OCI-LY7 (cell line): Measurements from ENCODE around the gene DENND1A. TPM values are rescaled to one million over a fixed set of nuclear protein-coding genes. Genes with fewer than 3 reads are reported as not detected.

Experiments
- BruUV-seq: library from RNA; stranded (reverse); fragments of 400-500 nt; replicated peaks from 2 replicates; lab custom pipeline; 2021; lab: Mats Ljungman, UMichigan
- CTCF ChIA-PET: fragments of 300-600 bp; sonication (Branson Sonifier 250); formaldehyde crosslinking; loops from one replicate; lab custom pipeline; 2022; ENCODE audit warnings: antibody characterized with exemption; ENCODE audit not compliant: unreplicated experiment; lab: Charles Lee
- POLR2A ChIA-PET: fragments of 300-600 bp; sonication (Branson Sonifier 250); formaldehyde crosslinking; loops from one replicate; lab custom pipeline; 2022; ENCODE audit warnings: antibody characterized with exemption; lab: Charles Lee
- DNase-seq: peaks from one replicate; pipeline ENCODE4 v3.0.0-alpha.2; 2015; ENCODE audit warnings: low spot score
- H2AFZ ChIP-seq: fragments of 200-600 bp; sonication (generic), shearing (Covaris generic); 2 replicates; pipeline ENCODE4 v1.6.1; 2014; ENCODE audit warnings: mild to moderate bottlenecking, antibody characterized with exemption, low read length, moderate library complexity
- H3K27ac ChIP-seq: fragments of 200-600 bp; sonication (generic); 2 replicates; pipeline ENCODE4 v1.5.1; 2014; ENCODE audit warnings: mixed run types, low read depth, mild to moderate bottlenecking, moderate library complexity, low read length, inconsistent platforms; ENCODE audit not compliant: poor library complexity, severe bottlenecking
- H3K36me3 ChIP-seq: fragments of 200-600 bp; sonication (generic); 2 replicates; pipeline ENCODE4 v1.6.1; 2014; ENCODE audit warnings: mild to moderate bottlenecking, antibody characterized with exemption, low read length, moderate library complexity, mixed read lengths; ENCODE audit not compliant: insufficient read depth
- H3K4me1 ChIP-seq: fragments of 200-600 bp; sonication (generic); 2 replicates; pipeline ENCODE4 v1.5.1; 2014; ENCODE audit warnings: mild to moderate bottlenecking, low read length; ENCODE audit not compliant: insufficient read depth, poor library complexity, severe bottlenecking
- H3K4me2 ChIP-seq: fragments of 200-600 bp; sonication (generic); 2 replicates; pipeline ENCODE4 v1.6.1; 2014; ENCODE audit warnings: mild to moderate bottlenecking, low read length
- H3K4me3 ChIP-seq: fragments of 200-600 bp; sonication (generic); 2 replicates; pipeline ENCODE4 v1.5.1; 2014; ENCODE audit warnings: mild to moderate bottlenecking, low read depth, low read length; ENCODE audit not compliant: poor library complexity, severe bottlenecking
- H3K79me2 ChIP-seq: fragments of 200-600 bp; sonication (generic); 2 replicates; pipeline ENCODE4 v1.6.1; 2016; ENCODE audit warnings: low read depth, mild to moderate bottlenecking, low read length, moderate library complexity, mixed read lengths; ENCODE audit not compliant: insufficient read depth
- H3K9me2 ChIP-seq: fragments of 200-600 bp; sonication (generic); 2 replicates; pipeline ENCODE4 v1.6.1; 2016; ENCODE audit warnings: mild to moderate bottlenecking, low read length, mixed read lengths; ENCODE audit not compliant: insufficient read depth
- H3K9me3 ChIP-seq: fragments of 200-600 bp; sonication (generic); 2 replicates; pipeline ENCODE4 v1.6.1; 2014; ENCODE audit warnings: mild to moderate bottlenecking, mixed run types, low read length, mixed read lengths
- H4K20me1 ChIP-seq: fragments of 200-600 bp; sonication (generic); 2 replicates; pipeline ENCODE4 v1.6.1; 2014; ENCODE audit warnings: mild to moderate bottlenecking, antibody characterized with exemption, low read length, moderate library complexity, mixed read lengths; ENCODE audit not compliant: insufficient read depth
- EZH2phosphoT487 ChIP-seq: fragments of 200-600 bp; sonication (generic); IDR thresholded peaks from 2 replicates; pipeline ENCODE4 v1.6.1; 2018; ENCODE audit warnings: low read depth, borderline replicate concordance, mild to moderate bottlenecking, mixed run types, antibody characterized with exemption, low read length, moderate library complexity, mixed read lengths
- intact Hi-C: fragments of 100-400 bp; cut with micrococcal nuclease; formaldehyde crosslinking; loops from one replicate; pipeline ENCODE4 v1.10.0; 2022; ENCODE audit not compliant: unreplicated experiment
- total RNA-seq, 2 experiments: library from RNA; depleted of rRNA in 1 of 2; stranded (reverse); fragments of >200 nt in 1 of 2; shearing (Covaris generic) in 1 of 2; gene quantifications; 2 replicates each; pipeline ENCODE4 v1.2.3, GENCODE V29; 2014 to 2022
- TF ChIP-seq, protein P1 (sequence below): fragments of 200-600 bp; sonication (generic); conservative IDR thresholded peaks from 2 replicates; pipeline ENCODE4 v1.5.1; 2014; ENCODE audit warnings: mild to moderate bottlenecking, antibody characterized with exemption, low read length, moderate library complexity, mixed read lengths

DENND1A gene
- total RNA-seq, 2 experiments from 2014 or later = 17.9 to 36.3 TPM

- Histone ChIP-seq H3K4me1 (no peaks in the 10 kb centered on the region), H2AFZ (no peak overlapping the region), H3K79me2 (no peaks in the 10 kb centered on the region), H3K4me3 (no peak overlapping the region), H4K20me1 (no peaks in the 10 kb centered on the region), H3K36me3 (no peaks in the 10 kb centered on the region), H3K27ac (no peak overlapping the region), H3K9me2 (no peaks in the 10 kb centered on the region), H3K4me2 (no peak overlapping the region), H3K9me3 (no peaks in the 10 kb centered on the region)
- no peak for TF ChIP-seq EZH2phosphoT487
- TF ChIP-seq, protein P1, sequence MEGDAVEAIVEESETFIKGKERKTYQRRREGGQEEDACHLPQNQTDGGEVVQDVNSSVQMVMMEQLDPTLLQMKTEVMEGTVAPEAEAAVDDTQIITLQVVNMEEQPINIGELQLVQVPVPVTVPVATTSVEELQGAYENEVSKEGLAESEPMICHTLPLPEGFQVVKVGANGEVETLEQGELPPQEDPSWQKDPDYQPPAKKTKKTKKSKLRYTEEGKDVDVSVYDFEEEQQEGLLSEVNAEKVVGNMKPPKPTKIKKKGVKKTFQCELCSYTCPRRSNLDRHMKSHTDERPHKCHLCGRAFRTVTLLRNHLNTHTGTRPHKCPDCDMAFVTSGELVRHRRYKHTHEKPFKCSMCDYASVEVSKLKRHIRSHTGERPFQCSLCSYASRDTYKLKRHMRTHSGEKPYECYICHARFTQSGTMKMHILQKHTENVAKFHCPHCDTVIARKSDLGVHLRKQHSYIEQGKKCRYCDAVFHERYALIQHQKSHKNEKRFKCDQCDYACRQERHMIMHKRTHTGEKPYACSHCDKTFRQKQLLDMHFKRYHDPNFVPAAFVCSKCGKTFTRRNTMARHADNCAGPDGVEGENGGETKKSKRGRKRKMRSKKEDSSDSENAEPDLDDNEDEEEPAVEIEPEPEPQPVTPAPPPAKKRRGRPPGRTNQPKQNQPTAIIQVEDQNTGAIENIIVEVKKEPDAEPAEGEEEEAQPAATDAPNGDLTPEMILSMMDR = no peak
- CTCF ChIA-PET = no interaction called here
- POLR2A ChIA-PET = interaction anchor here (0.8 to 1.7 kb wide), 3 partner anchors 10 to 14 kb away, joined by 3 to 8 read pairs (median 5); no protein-coding TSS in a partner anchor
- intact Hi-C loops = no loop called here
- BruUV-seq = no TSS peak
- no peak for DNase-seq
These were observed 167.9 kb downstream of the DENND1A start for GRCh38 chr9:123761905-123762605.

GRCh38 chr9:123757960-123758359 is 172.0 kb downstream of the DENND1A start:
- BruUV-seq = no TSS peak
- intact Hi-C loops = no loop called here
- no peak overlapping the region for H3K4me3 ChIP-seq
- H4K20me1 ChIP-seq = no peaks in the 10 kb centered on the region
- no peaks in the 10 kb centered on the region for H3K36me3 ChIP-seq
- H3K4me2 ChIP-seq = no peak overlapping the region
- H3K27ac ChIP-seq = no peak overlapping the region
- ChIA-PET POLR2A (interaction anchor here (0.6 kb wide), 1 partner anchor 1369 kb away, joined by 9 read pairs; no protein-coding TSS in a partner anchor), CTCF (interaction anchor here (0.5 kb wide), 1 partner anchor 22 kb away, joined by 3 read pairs; no protein-coding TSS in a partner anchor)
- no peaks in the 10 kb centered on the region for H3K79me2 ChIP-seq
- H3K9me2 ChIP-seq = no peaks in the 10 kb centered on the region
- TF ChIP-seq, protein P1 = no peak
- no peak for TF ChIP-seq EZH2phosphoT487
- DNase-seq = no peak
- H3K4me1 ChIP-seq = no peaks in the 10 kb centered on the region
- H2AFZ ChIP-seq = no peak overlapping the region
- H3K9me3 ChIP-seq = no peaks in the 10 kb centered on the region

DNA sequence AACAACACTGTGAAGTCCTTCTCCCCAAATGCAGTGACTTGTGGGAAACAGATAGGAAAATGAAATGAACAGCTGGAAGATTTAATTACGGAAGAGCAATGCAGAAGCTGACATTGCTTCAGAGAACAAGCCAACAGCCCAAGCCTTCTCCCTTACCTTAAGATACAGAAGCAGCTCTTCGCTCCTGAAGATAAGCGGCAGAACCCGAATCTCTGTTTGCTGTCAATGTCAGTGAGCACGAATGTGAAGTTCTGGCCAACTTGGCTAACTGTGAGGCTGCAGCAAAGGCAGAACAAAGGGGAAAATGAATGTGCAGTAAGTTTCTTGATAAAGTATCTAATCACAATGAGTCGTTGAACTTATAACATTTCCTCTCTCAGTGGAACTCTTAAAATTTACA is 172.4 kb downstream of the DENND1A start:
- POLR2A ChIA-PET = interaction anchor here (0.6 to 1.3 kb wide), 2 partner anchors 113 to 1368 kb away, joined by 4 to 9 read pairs; no protein-coding TSS in a partner anchor
- no peaks in the 10 kb centered on the region for H3K9me2 ChIP-seq
- intact Hi-C loops = no loop called here

More for the DNA sequence above, 172.4 kb downstream of the DENND1A start:
- BruUV-seq = no TSS peak
- Histone ChIP-seq H4K20me1 (no peaks in the 10 kb centered on the region), H3K4me2 (no peak overlapping the region), H3K36me3 (no peaks in the 10 kb centered on the region), H3K4me3 (no peak overlapping the region), H3K4me1 (no peaks in the 10 kb centered on the region), H3K9me3 (no peaks in the 10 kb centered on the region), H3K79me2 (no peaks in the 10 kb centered on the region), H2AFZ (no peak overlapping the region), H3K27ac (no peak overlapping the region)
- no peak for DNase-seq
- TF ChIP-seq, protein P1 = no peak
- TF ChIP-seq EZH2phosphoT487 = no peak
- CTCF ChIA-PET = interaction anchor here (0.5 kb wide), 1 partner anchor 21 kb away, joined by 3 read pairs; no protein-coding TSS in a partner anchor
